Measurements from ENCODE around the gene OPRPN.

DNA sequence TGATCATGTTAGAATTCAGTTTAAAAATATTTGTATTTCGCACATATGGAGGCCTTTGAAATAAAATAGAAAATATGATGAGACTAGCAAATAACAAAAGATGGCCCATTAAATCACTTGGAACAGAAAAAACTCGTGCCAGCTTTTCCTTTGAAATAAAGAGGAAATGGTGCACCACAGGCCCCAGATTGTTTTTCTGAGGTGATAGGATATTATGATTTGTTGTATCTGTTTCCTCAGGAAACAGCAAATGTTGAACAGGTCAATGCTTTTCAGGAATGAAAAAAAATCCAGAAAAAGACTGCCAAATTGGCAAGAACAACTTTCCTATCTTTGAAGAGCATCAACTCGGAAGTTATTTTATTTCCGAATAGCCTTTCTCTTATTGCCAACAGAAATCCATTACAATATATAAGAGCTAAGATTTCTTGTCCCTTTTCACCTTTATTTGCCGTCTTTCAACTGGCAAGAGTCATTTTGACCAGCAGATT lies 15.0 kb upstream of the OPRPN start, which contains the start of gene SMR3B:
- TF ChIP-seq, protein P1, sequence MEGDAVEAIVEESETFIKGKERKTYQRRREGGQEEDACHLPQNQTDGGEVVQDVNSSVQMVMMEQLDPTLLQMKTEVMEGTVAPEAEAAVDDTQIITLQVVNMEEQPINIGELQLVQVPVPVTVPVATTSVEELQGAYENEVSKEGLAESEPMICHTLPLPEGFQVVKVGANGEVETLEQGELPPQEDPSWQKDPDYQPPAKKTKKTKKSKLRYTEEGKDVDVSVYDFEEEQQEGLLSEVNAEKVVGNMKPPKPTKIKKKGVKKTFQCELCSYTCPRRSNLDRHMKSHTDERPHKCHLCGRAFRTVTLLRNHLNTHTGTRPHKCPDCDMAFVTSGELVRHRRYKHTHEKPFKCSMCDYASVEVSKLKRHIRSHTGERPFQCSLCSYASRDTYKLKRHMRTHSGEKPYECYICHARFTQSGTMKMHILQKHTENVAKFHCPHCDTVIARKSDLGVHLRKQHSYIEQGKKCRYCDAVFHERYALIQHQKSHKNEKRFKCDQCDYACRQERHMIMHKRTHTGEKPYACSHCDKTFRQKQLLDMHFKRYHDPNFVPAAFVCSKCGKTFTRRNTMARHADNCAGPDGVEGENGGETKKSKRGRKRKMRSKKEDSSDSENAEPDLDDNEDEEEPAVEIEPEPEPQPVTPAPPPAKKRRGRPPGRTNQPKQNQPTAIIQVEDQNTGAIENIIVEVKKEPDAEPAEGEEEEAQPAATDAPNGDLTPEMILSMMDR (conservative IDR thresholded peaks at IDR 0.05; ENCODE audit: low read length), result no peak
- no peak for TF ChIP-seq EZH2phosphoT487 (IDR thresholded peaks at IDR 0.05; ENCODE audit: borderline replicate concordance)

Measured in Loucy (cell line).